ENCODE results near the gene HLA-B. TPM values are rescaled to one million over a fixed set of nuclear protein-coding genes. Genes with fewer than 3 reads are reported as not detected.

Gene HLA-B
- total RNA-seq, result 116 and 206 TPM in 2 replicates

GRCh38 chr6:31356946-31357466 is at the start of gene HLA-B:
HLA-B (minus strand) TSS chr6:31357179; CDS start chr6:31357158, 21 bp downstream.

DNA sequence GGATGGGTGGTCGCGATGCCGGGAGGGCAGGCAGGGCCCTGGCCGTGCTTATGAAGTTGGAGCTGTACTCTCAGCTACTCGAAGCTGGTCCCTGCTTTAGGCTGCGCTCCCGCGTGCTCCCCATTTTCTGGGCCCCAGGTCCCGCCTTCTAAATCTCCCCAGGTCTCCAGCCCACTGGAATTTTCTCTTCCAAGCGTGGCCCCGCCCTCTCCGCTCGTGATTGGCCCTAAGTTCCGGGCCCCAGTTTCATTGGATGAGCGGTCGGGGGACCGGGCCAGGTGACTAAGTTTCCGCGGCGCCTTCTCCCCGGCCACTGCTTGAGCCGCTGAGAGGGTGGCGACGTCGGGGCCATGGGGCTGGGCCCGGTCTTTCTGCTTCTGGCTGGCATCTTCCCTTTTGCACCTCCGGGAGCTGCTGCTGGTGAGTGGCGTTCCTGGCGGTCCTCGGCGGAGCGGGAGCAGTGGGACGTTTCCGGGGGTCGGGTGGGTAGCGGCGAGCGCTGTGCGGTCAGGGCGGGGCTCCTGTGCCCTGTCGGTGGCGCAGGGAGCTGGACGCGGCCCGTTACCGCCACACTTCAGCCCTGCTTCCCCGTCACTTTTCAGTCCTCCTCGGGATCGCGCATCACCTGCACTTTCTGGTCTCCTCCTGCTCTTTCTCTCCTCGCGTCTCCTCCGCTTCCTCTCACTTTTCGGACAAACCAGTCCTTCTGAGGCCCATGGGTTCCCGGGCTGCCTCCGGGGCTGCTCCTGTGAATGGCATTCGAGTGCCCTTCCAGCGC is 46.5 kb upstream of the HLA-B start, which contains the start of gene MICA:
Gene MICA, plus strand, starts transcription at position 313 of the 778 bp plus-strand sequence. Its CDS starts 38 bp downstream, at position 351.

Other genes with a start within 250 kb of the HLA-B start
- gene C6orf15, start 244.6 kb downstream of the HLA-B start, total RNA-seq, result not detected in 2 replicates
- gene PSORS1C1, start 242.4 kb downstream of the HLA-B start, total RNA-seq, result 0.19 and 1.7 TPM in 2 replicates
- gene CDSN, start 236.7 kb downstream of the HLA-B start, total RNA-seq, result under 0.01 TPM in 1 of 2 replicates, not detected in the other
- not detected in 2 replicates for gene PSORS1C2, start 218.1 kb downstream of the HLA-B start, total RNA-seq
- gene CCHCR1, start 199.4 kb downstream of the HLA-B start, total RNA-seq, result 14.7 and 19.0 TPM in 2 replicates
- 3.7 and 42.6 TPM in 2 replicates for gene TCF19, start 198.6 kb downstream of the HLA-B start, total RNA-seq
- gene POU5F1, start 186.5 kb downstream of the HLA-B start, total RNA-seq, result 0.38 and 3.4 TPM in 2 replicates
- 118 and 135 TPM in 2 replicates for gene HLA-C, start 85.1 kb downstream of the HLA-B start, total RNA-seq
- gene MICA, start 46.4 kb upstream of the HLA-B start, total RNA-seq, result 45.1 and 62.3 TPM in 2 replicates
- gene MICB, start 141.0 kb upstream of the HLA-B start, total RNA-seq, result 9.0 and 20.7 TPM in 2 replicates
- gene MCCD1, start 171.8 kb upstream of the HLA-B start, total RNA-seq, result not detected in 2 replicates
- 156 and 555 TPM in 2 replicates for gene DDX39B, start 184.8 kb upstream of the HLA-B start, total RNA-seq
- gene ATP6V1G2, start 189.4 kb upstream of the HLA-B start, total RNA-seq, result 1.2 and 5.1 TPM in 2 replicates
- 19.7 and 32.7 TPM in 2 replicates for gene NFKBIL1, start 190.4 kb upstream of the HLA-B start, total RNA-seq
- not detected in 2 replicates for gene LTA, start 215.1 kb upstream of the HLA-B start, total RNA-seq
- not detected in 2 replicates for gene TNF, start 218.4 kb upstream of the HLA-B start, total RNA-seq
- 0.28 TPM in 1 of 2 replicates, not detected in the other for gene LTB, start 225.2 kb upstream of the HLA-B start, total RNA-seq
- gene LST1, start 229.1 kb upstream of the HLA-B start, total RNA-seq, result not detected in 2 replicates
- not detected in 2 replicates for gene NCR3, start 235.8 kb upstream of the HLA-B start, total RNA-seq

All from regular cardiac myocyte (primary cell).